Cardiac fibroblast (primary cell): ENCODE results near the gene PLA2G4F.

Source experiments
- DNase-seq, 2 donors: peaks; one replicate each; pipeline versions ENCODE4 v3.0.0 to v3.0.0-alpha.2; 2010; ENCODE audit warnings: low read depth in 2 of 2
- H3K4me3 ChIP-seq, 2 donors: replicated peaks in 1 of 2; 1 replicate in 1 of 2; 2 replicates in 1 of 2; pipeline ENCODE4 v1.5.1; 2011; ENCODE audit warnings: low read depth in 2 of 2, low read length in 2 of 2, mild to moderate bottlenecking in 2 of 2, moderate library complexity in 1 of 2
- CTCF ChIP-seq: IDR thresholded peaks from one replicate; pipeline ENCODE4 v1.5.1; 2011; ENCODE audit warnings: low read depth, mild to moderate bottlenecking, low read length, inconsistent platforms

The PLA2G4F gene

DNA sequence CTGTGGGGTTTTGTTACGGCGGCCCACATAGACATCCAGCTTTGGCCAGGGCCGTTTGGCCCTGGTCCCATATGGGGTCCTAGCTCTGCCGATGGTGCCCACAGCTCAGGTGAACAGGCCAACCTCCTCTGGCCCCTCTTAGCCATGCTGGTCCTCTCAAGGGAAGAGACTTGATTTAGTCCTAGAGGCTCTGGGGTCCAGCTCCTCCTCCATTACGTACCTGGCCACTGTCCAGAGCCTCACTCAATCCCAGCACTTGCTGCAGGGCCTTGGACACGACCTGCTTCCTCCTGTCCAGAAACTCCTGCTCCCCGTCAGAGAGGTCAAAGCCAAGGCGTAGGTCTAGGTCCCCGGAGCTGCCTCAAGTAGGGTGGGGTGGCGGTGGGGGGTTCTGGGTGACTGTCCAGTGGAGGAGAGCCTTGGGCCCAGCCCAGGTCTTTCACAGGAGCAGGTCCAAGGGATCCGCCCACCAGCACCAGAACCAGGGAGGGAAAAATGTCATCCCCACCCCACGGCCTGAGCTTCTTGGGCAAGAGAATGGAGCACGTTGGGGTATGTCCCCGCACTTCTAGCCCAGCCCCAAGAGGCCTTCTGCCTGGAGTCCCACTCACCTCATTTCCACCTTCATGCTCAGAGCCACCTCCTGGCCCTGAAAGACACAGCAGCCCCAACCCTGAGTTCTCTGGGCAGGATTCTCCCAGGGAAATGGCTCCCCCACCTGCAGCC lies 6.8 kb downstream of the PLA2G4F start:
- H3K4me3 ChIP-seq = no peak overlapping the region
- no peak for TF ChIP-seq CTCF

GRCh38 chr15:42148808-42149492 lies 7.5 kb downstream of the PLA2G4F start:
- TF ChIP-seq CTCF = no peak
- DNase-seq = no peak
- no peak overlapping the region for H3K4me3 ChIP-seq

More for the DNA sequence above, 6.8 kb downstream of the PLA2G4F start:
- DNase-seq = no peak

DNA sequence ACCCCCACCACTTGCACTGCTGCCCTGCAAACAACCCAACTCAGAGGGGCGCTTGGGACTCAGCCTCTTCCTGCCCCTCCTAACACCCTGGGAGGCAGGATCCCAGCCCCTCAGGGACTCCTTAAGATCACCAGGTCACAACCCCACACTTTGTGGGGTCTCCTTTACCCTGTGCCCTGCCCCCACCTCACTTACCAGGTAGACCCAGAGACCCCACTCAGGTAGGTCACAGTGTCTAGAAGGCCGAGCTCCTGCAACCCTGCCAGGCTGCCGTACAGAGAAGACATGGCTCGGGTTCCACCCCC lies 9.1 kb downstream of the PLA2G4F start:
- H3K4me3 ChIP-seq = no peak overlapping the region
- no peak for TF ChIP-seq CTCF
- DNase-seq = no peak

DNA sequence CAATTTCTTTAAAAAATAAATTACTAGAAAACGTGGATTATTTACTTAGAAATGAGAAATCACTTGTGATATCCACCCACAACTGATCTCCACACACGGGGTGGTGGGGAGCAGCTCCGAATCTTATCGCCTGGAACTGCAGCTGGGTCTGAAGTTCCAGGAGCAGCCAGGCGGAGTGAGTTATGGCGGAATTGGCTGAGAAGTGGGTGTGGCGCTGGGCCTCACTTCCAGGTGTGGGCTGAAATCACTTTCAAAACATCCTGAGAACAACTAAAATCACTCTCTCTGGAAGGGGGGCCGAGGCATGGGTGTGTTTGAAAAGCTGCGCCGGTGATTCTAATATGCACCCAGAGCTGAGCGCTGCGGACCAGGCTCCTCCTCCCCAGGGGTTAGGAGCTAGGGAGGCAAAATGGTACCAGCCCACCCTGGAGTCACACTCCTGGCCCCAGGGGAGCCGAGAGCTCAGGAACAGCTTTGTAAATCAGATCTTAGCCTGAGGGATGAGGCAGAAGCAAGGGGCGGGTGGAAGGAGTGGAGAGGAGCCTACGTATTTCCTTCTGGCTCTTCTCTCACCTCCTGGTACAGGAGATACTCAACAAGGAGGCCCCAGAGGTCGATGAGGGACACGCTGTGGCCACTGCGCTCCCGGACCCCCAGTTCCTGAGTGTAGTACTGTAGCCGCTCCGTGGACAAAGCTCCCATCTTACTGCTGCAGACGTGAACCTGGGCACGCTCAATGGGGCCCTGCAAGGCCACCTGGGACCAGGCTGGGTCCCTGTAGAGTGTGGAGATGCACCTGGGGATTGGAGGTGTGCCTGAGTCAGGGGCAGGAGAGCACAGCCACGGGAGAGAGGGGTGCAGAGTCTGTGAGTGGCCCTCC lies 9.6 kb downstream of the PLA2G4F start:
- DNase-seq = no peak
- H3K4me3 ChIP-seq = no peak overlapping the region
- TF ChIP-seq CTCF = no peak

DNA sequence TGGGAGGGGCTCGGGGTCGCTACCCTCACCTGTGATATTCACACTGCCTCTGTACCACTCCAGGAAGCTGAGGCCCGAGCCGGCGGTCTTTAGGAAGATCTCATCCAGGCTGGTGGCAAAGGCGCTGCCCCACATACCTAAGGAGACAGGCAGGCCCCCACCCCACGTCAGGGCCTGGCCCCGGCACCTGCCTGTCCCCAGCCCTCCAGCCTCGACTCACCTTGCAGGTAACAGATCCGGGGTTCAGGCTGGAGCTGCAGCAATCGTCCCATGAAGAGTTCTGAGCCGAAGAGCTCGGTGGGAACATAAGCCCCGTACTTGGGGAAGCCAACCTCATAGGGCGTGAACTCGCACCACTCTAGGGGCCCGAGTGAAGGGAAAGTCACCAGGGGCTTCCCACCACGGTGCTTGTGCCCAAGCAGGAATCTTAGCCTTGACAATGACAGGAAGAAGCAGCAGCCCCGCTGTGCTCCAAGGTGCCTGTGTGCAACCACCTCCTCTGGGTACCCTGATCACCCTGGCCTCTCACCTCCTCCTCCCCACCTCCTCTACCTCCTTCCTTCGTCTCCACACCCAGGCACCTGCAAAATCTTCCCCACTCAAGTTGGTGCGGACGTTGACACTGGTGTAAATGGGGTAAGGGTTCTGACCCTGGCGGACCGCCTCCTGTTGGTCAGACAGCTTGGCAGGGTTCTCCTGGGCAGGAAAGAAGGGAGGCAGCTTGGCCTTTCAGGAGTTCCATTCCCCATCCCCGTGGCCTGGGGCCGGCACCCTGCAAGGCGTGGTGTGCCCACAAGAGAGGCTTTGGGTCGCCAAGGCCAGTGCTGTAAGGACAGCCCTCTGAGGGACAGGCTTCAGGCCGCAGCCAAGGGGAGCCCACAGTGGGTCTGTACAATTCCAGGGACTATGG lies 10.6 kb downstream of the PLA2G4F start:
- no peak for DNase-seq
- no peak for TF ChIP-seq CTCF
- H3K4me3 ChIP-seq = no peak overlapping the region

DNA sequence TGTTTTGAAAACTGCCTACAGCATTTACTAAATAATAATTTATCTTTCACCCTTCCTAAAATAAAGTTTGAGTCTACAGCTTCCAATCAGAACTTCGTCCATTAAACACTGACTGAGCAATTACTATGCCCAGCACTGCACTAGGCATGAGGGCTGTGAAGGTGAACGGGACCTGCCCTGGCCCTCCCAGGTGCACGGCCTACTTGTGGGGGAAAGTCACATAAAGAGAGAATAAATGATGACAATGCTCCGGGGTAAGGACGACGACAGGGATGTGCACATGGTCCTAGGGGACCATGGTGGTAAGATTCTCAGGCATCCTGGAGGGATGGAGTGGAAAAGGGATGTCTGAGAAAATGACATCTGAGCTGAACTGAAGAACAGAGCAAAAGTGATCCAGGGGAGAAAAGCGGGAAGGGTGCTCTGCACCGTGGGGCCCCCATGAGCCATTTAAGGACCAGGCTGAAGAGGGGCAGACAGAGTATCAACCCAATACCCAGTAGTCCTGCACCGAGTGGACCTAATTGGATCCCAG lies 11.5 kb downstream of the PLA2G4F start:
- DNase-seq = no peak
- no peak overlapping the region for H3K4me3 ChIP-seq
- TF ChIP-seq CTCF = no peak
